22Rv1 (cell line): ENCODE results near the gene MOV10L1.

ENCODE experiments used
- CTCF ChIP-seq: fragments of 450-650 bp; IDR thresholded peaks from 2 replicates; pipeline ENCODE4 v1.5.1; 2017; ENCODE audit warnings: mild to moderate bottlenecking
- ZFX ChIP-seq: fragments of 450-650 bp; IDR thresholded peaks from 2 replicates; pipeline ENCODE4 v1.6.1; 2017; ENCODE audit warnings: antibody characterized with exemption, borderline replicate concordance

GRCh38 chr22:50171965-50172421 is 82.2 kb downstream of the MOV10L1 start:
- no peak for TF ChIP-seq CTCF
- no peak for TF ChIP-seq ZFX
